IPS-11a (cell line): ENCODE data around the gene CACNA1D.
"Not testable (repeated sequence)": the region's sequence is repeated elsewhere in the genome, so short reads cannot be mapped to it uniquely, and the experiment has no call there.

Source experiments
- H3K4me3 ChIP-seq: one replicate; pipeline ENCODE4 v1.5.1; 2013; ENCODE audit warnings: low read depth, low read length, control low read depth

Gene CACNA1D

DNA sequence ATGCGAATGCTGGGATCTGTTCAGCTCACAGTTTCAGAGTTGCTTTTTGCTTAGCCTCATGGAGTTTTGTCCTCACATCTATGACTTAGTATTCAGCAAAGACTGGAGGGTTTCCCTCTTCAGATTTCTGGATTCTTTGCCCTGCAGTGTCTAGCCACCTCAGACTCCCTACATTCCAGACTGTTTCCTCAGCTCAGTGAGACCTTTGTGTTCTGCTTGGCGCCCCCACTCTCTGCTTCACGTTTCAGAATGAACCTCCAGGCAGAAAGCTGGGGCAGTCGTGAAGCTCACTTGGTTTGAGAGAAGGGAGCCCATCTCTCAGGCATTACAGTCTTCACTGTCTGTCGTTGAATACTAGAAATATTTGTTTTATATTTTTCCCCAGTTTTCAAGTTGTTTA is 118.1 kb downstream of the CACNA1D start:
- no peak overlapping the region for H3K4me3 ChIP-seq

DNA sequence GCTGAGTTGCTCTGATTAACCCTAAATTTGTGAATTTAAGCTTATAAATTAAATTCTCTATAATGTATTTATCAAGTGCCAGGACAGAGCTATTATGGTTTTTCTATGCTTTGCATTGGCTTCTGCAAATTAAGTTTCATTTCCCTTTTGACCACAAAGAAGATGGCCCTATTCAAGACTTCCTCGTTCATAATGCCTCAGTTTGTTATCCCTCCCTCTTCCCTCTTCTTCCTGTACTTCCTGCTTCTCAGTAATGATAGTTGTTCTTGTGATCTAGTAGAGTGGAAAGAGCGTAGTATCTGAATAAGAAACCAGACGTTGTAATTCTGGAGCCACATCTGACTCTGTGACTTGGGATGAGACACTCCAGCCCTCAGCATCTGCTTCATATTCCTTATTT is 118.7 kb downstream of the CACNA1D start:
- H3K4me3 ChIP-seq = no peak overlapping the region

DNA sequence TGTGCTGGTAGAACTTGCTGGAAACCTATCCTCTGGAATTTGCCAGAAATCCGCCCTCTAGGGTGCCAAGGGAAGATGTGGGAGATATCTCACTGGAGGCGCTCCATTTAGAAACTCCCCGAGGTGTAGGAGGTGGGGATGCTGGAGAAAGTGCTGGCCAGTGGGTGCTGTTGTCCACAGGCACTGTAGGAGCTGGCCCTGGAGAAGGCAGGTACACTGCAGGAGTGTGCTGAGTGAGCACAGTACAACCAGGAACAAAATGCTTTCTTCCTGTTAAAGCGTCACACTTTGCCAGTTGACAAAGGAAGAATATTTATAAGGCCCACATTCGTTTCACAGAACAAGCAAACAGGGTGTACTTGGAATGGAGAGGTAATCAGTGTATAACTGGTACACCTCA is 119.9 kb downstream of the CACNA1D start:
- H3K4me3 ChIP-seq = no peak overlapping the region

DNA sequence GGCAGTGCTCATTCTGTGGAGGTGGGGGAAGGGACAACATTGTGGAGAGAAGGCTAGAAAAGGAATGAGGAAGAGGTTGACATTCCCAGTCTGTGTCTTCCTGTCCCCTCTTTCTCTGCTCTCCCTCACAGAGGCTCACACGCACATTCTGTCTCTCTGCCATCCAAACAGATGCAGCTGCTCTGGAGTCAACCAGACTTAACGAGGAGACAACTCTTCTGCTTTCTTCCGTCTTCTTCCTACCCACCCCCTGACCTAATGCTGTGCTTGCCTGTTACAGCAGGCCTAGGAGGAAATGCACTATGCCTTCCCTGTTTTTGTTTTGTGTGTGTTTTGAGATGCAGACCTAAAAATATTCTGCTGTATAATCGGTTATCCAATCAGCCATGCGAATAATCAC is 121.9 kb downstream of the CACNA1D start:
- no peak overlapping the region for H3K4me3 ChIP-seq

DNA sequence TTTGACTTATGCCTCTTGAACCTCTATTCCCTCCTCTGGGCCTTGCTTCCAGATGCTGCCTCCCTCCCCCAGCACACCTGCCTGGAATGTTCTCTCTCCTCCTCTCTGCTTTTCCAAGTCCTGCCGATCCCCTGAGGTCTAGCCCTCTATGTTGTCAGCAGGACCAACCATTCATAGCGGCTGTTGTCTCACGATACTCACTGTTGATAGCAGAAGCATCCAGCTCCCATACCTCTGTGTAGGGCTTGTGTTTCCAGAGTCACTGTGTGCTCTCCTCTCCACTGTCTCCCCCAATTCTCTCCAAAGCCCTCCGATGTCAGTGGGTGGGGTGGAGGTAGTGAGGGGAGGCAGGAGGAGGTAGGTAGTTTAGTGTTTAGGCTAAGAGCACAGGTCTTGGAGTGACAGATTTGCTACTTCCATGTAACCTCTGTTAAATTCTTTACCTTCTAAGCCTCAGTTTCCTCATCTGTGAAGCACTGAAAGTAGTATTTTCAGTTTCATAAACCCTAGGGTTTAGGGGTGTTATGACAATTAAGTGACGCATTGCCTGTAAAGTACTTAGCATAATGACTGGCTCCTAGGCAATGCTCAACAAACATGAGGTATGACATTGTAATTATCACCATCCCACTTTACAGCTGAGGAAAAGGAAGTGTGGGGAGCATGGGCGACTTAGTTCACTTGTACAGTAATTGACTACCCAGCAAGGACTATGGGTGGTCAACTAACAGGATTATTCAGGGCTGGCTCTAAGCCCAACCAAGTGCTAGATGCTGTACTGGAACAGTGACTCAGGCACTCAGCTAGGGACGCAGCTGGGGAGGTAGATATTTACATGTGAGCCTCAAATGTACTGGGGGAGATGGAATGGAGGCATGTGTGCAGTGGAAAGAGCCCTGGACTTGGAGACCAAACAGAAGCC is 122.8 kb downstream of the CACNA1D start:
- H3K4me3 ChIP-seq = no peak overlapping the region

DNA sequence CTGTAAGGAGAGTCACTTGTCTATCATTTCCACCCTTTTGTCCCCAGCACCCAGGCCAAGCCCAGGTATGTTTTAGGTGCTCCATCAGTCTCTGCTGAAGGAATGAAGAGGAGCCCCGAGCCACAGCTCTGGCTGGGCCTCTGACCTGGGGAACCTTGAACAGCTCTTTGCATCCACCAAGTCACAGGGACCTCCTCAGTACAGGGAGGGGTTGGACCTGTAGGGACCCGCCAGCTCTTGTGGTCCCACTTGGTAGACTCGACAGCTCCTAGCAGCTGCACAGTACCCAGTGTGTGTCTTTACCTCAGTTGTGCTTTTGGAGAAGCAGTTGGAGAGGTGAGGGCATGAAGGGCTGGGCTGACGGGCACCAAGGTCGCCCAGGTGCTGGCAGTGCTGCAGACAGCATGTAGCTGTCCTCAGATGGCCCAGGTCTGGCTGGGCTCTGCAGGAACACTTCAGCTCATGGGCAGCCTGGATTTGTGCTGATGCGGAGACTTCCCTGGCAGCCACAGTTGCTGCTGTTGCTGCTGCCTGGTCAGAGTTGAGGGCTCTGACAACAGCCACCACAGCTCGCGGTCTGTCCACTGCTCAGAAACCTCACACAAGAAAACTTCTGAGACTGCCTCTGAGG is 123.6 kb downstream of the CACNA1D start:
- H3K4me3 ChIP-seq = no peak overlapping the region

DNA sequence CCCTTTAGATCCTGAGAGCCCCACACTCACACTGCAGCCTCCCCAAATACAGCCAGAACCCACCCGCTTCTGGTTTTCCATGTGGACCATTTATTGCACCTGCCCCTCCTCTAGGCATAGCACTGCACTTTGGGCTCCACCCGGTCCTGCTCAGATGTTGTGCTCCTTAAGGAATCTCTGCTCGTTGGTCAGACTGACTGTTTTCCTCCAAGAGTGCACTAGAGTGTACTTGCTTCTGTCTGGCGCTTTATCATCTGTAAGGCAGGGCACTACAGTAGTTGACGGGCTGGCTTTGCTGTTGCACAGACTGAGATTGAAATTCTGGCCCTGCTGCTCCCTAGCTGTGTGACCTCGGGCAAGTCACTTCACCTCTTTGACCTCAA is 124.1 kb downstream of the CACNA1D start:
- no peak overlapping the region for H3K4me3 ChIP-seq

DNA sequence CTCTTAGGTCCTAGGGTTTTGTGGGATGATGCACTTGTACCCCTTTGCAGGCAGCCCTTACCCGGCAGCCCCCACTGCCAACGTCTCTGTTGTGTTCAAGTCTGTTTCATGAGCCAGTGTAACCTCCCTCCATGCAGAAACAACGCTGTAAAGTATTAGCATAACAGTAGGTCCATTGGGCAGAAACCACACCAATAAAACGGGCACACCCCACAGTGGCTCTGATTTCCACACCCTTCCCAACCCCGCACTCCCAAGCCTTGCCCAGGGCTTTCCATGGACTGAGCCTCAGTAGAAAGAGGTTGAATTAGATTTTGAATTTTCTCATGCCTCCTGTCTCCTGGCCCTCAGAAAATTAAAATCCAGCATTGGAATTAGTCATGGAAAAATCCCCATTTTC is 124.5 kb downstream of the CACNA1D start:
- H3K4me3 ChIP-seq = no peak overlapping the region

DNA sequence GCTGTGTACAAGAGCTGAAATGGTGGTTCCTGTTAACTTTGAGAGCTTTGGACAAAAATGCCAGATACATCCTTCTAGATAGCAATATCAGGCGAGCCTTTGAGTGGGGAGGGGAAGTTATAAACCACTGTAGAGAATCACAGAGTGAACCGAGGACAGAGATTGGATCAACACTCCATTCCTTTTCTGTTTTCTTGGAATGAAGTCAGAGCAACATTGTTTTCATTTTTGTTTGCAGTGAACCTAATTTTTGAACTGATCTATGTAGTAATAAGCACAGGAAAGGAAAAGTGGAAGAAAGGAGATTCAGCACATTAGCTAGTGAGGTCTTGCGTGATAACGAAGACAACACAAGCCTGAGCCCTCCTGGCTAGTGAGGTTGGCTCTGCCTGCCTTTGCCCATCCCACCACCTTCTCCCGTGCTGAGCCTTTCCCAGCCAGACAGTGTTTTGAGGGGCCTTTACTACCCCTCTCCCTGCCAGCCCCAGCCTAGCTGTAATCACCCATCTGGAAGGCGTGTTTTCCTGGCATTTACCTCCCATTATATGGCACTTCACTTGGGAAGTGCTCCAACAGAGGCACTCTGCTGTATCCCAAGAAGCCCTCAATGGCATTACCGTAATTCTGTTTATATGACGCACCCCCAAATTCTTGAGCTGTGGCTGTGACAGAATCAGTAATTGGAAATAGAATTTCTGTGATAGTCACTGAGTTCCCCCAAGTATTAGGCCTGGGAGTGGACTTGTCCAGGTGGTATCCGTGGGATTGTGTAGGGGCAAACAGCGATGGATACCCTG is 129.8 kb downstream of the CACNA1D start:
- H3K4me3 ChIP-seq = no peak overlapping the region

DNA sequence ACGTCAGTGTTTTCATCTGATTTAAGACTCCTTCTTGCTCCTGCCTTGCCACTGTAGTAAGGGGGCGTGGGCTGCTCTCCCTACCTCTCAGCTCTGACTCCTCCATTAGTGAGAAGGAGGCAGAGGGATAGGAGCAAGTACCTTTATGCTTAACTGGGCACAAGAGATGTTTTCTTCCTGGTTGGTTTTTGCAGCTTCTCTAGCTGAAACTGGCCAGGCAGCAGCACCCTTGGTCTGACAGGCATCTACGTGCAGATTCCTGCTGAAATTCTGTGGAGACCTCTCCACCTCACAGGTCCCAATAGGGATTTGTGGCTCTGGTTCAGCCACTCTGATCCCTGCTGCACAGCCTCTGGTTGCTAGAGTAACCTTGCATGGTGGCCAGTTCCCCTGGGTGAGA is 132.5 kb downstream of the CACNA1D start:
- no peak overlapping the region for H3K4me3 ChIP-seq

DNA sequence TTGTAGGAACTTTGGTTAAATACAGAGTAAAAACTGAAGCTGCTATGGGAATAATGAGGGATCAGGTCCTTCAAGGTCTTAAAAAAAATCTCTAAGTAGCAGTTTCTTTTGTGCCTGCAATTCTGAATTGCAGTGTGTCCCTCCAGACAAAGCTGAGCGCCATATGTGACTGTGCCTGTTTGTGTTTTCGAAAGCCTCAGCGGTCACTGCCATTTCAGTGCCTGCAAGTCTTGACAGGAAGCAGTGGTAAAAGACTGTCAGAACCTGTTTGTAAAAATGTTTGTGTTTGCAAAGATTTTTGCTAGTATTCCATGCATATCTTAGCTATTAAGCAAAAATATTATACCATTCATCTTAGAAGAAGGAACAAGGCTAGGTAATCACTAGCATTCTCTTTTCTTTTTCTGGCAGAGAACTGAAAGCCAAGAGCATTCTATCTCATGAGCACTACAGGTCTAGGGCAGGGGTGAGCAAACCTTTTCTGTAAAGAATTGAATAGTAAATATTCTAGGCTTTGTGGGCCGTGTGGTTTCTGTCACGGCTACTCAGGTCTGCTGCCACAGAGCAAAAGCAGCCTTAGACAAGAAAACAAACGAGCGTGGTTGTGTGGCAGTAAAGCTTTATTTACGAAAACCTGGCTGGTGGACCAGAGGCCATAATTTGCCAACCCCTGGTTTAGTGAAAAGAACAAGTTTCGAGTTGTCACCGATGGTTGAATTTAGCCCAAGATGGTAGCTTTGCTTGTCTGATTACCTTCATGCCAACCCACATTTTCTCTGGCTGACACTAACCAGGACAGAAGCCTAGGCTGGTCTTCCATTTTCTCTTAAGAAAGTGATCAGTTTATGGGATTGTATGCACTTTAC is 134.4 kb downstream of the CACNA1D start:
- no peak overlapping the region for H3K4me3 ChIP-seq

DNA sequence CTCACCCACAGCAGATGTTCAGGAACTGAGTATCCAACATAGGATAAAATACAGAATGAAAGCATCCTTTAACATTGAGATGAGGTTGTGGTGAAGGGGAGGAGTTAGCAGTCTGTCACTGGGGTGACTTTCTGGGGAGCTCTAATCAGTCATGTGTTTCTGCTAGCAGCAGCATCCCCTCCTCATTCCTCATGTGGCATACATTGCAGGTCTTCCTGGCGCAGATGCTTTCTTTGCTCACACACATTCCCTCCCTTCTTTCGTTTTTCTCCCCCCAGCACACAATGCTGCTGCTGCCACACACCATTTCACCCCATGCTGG is 135.0 kb downstream of the CACNA1D start:
- H3K4me3 ChIP-seq = no peak overlapping the region

DNA sequence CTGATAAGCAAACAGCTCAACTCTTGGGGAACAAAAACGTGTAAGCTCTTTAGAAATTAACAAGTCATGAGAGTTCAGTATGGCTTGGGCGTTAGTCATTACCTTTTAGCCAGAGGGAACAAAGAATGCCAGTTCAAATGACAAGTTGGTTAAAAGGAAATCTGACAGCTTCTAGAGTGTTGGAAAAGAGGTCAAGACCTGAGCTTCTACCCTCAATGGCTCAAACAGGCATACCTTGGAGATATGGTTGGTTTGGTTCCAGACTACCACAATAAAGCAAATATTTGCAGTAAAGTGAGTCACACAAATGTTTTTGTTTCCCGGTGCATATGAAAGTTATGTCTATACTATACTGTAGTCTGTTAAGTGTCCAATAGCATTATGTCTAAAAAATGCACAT is 136.1 kb downstream of the CACNA1D start:
- H3K4me3 ChIP-seq = no peak overlapping the region

DNA sequence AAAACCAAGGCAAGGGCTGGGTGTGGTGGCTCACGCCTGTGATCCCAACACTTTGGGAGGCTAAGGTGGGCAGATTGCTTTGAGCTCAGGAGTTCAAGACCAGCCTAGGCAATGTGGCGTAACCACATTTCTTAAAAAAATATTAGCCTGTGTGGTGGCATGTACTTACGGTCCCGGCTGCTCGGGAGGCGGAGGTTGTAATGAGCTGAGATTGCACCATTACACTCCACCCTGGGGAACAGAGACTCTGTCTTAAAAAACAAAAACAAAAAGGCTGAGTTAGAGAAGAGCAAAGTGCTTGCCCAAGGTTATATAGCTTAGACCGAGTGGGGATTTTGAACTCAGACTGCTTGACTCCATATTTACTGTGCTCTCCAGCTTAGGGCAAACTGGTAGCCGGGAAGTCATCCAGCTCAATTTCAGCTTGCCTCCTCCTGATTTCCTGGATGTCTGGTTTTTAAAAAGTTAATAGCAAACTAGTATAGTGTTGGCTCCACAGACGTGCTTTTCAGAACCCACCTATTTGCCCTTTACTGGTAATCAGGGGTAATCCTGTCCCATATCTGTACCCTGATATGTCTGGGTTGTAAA is 138.9 kb downstream of the CACNA1D start:
- H3K4me3 ChIP-seq = no peak overlapping the region

DNA sequence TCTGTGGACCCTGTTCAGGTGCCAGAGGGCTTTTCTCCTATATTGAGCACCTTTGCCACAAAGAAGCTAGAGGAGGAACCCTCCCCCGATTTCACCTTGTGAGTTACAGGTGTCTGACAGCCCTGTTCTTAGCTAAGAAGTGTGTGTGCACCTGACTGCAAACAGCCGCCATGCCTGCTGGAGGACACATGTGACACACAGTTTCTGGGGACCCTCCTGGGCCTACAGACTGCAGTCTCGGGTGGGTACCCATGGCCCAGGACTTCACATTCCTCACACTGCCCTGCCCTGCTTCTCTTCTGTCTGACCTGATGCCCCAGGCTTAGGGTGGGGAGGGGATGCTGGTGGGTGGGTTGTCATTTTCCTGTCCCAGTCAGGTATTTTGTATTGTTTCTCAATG is 140.6 kb downstream of the CACNA1D start:
- H3K4me3 ChIP-seq = no peak overlapping the region

DNA sequence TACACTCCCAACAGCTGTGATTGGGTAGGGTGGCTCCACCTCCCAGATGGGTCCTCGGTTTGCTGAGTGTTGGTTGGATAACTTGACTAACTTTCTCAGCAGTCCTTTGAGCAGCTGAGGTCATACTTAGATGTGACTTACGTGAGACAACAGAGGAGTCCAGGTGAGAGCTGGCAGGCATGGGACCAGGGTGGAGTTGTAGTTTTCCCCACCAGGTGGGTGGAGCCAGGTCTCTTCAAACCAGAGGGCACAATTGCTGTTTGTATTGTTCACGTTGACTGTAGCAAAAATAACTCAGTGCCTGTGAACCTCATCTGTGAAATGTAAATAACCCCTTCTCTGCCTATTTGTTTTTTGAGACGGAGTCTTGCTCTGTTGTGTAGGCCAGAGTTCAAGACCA is 144.4 kb downstream of the CACNA1D start:
- H3K4me3 ChIP-seq = not testable (repeated sequence)

DNA sequence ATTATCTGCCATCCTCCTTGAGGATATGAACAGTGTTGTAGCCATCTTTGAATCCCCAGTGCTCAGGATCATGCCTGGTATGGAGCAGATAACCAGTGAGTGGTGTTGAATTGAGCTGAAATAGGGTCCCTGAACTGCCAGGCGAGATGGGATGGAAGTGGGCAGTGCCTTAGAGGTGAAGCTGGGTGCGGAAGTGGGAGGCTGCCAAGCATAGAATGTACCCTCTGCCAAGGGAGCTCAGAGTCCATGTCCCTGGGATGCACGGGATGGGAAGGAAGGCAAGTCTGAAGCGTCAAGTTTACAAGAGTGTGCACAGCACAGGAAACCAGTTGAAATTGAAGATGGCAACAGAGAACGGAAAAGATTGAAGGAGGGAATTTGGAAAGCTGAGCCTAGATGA is 147.0 kb downstream of the CACNA1D start:
- H3K4me3 ChIP-seq = no peak overlapping the region

DNA sequence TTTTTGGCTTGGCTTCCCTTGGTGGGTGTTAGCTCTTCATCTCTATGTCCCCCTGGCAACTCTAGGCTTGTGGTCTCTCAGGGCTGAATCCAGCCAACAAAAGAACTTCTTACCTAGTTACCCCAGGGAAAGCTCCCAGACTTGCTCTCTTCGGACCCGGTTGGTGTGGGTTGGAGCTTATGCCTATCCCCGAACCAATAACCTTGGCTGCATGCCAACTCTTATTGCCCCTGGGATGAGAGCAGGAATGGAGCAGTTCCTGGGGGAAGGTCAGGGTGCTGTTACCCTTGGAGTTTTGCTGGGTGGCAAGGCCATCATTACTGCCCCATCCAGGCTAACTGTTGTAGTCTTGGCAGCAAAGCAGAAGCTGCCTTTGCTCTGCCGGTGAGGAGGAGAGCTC is 147.8 kb downstream of the CACNA1D start:
- H3K4me3 ChIP-seq = no peak overlapping the region

DNA sequence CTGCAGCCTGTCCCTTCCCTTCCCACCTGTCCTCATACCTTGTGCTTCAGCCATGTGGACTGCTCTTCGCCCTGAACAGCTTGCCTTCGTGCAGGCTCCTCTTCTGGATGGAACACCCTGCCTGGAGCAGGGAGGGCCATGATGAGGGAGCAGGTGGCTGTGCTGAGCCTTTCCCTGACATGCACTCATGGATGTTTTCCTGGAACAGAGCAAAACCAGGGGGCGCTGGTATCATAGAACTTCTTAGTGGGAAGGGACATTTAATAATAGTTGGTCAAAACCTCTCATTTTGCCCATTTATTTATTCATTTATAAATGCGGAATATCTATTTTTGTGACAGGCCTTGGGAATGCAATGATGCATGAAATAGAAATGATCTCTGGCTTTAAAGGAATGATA is 149.3 kb downstream of the CACNA1D start:
- no peak overlapping the region for H3K4me3 ChIP-seq

DNA sequence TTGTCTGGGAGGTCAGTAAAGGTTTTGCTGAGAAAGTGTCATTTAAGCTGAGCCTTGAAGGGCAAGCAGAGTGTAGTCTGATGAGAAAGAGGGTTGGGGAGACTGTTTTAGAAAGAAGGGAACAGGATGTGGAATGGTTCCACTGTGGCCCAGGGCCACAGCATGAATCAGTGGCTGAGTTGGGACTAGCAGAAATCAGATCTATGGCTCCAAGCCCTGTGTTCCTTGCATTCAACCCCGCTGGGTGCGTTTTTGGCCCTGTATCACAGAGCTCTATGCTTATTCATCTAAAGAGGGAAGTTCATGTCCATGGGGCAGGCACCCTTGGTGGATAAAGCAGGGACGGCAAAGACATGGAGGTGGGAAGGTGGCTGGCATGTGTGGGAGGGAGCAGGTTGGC is 151.3 kb downstream of the CACNA1D start:
- H3K4me3 ChIP-seq = no peak overlapping the region

DNA sequence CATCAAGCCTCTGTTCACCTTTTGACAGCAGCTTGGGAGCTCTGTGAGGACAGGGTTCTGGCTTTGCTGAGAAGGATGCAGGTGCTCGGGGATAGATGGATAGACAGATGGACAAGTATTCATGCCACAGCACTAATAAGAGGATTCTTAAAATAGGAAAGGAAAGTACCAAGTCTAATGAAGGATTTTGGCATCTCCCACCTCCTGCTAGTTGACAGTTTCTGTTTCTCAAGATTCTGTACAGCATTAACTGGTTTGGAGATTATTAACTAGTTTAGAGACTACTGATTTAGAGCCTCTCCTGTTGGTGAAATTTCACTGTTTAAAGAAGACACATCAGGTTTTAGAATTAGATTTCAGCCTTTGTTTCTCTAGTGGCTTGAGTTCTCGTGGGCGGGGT is 152.3 kb downstream of the CACNA1D start:
- H3K4me3 ChIP-seq = no peak overlapping the region
